Ishikawa (cell line): ENCODE measurements around the gene MBNL3.

ENCODE experiments used
- CEBPB ChIP-seq: IDR thresholded peaks from 2 replicates; pipeline ENCODE4 v1.6.1; 2012
- CREB1 ChIP-seq: IDR thresholded peaks from 2 replicates; pipeline ENCODE4 v1.6.1; 2012; ENCODE audit warnings: low read depth
- EGR1 ChIP-seq: IDR thresholded peaks from 2 replicates; pipeline ENCODE4 v1.6.1; 2012
- EP300 ChIP-seq: IDR thresholded peaks from 2 replicates; pipeline ENCODE4 v1.6.1; 2012; ENCODE audit warnings: borderline replicate concordance
- FOXM1 ChIP-seq: IDR thresholded peaks from 2 replicates; pipeline ENCODE4 v1.6.1; 2012; ENCODE audit warnings: low read depth, borderline replicate concordance
- NFIC ChIP-seq: IDR thresholded peaks from 2 replicates; pipeline ENCODE4 v1.6.1; 2012
- RAD21 ChIP-seq: IDR thresholded peaks from 2 replicates; pipeline ENCODE4 v1.6.1; 2012; ENCODE audit warnings: low read depth
- REST ChIP-seq: IDR thresholded peaks from 2 replicates; pipeline ENCODE4 v1.6.1; 2012; ENCODE audit warnings: low read depth, mild to moderate bottlenecking
- TAF1 ChIP-seq: IDR thresholded peaks from 2 replicates; pipeline ENCODE4 v1.6.1; 2012; ENCODE audit warnings: low read depth, mild to moderate bottlenecking
- TCF12 ChIP-seq: IDR thresholded peaks from 2 replicates; pipeline ENCODE4 v1.6.1; 2012; ENCODE audit warnings: low read depth
- TEAD4 ChIP-seq: IDR thresholded peaks from 2 replicates; pipeline ENCODE4 v1.6.1; 2012
- USF1 ChIP-seq: IDR thresholded peaks from 2 replicates; pipeline ENCODE4 v1.6.1; 2012
- YY1 ChIP-seq: IDR thresholded peaks from 2 replicates; pipeline ENCODE4 v1.6.1; 2012; ENCODE audit warnings: low read depth
- ZBTB7A ChIP-seq: IDR thresholded peaks from 2 replicates; pipeline ENCODE4 v1.6.1; 2012; ENCODE audit warnings: low read depth
- TF ChIP-seq, protein P1 (sequence below): IDR thresholded peaks from 2 replicates; pipeline ENCODE4 v1.6.1; 2012

The MBNL3 gene

DNA sequence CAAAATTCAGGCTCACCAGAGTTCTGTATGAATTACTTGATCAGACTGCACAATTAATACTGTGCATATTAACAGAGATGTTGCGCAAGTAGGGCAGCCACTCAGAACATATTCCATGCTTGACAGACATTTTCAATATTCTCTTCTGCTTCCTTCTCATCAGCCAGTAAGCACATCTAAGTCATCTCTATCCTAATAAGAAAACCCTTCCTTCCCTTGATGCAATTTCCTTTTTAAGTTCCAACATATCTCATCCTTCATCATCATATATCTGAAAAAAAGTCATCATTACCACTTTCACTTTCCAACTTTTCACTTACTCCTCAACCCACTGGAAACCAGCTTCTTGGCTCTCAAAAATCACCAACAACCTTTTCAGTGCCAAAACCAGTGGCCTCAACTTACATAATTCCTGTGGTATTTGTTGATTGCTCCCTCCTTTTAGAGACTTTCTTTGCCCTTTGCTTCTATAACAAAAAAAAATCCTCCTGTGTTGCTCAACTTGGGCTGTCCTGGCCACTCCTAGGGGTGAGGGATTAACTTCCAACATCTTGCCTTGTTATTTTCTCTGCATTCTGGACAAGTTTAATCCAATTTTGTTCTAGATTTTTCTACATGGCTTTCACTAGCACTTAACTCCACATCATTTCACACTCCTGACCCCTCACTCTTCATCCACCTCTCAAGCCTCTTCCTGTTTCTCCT is 14.1 kb downstream of the MBNL3 start:
- TF ChIP-seq CEBPB (peak; percentile 52; the same call in 1 of the 2 replicates), TAF1 (no peak)

DNA sequence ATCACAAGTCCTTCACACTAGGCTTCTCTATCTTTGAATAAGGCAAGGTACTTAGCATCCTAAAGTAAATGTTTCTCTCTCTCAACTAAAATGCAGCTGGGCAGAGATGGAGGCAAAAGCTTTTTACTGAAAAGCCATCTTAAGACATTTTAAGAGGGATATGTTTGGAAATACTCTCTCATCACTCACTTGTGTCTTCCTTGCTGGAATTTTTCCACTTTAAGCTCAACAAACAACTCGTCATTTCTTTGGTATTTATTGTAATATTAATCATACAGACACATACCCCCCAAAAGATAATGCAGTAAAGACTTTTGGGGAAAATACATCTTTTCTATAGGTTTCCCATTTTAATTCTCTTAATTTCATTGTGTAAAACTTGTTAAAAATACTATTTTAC is 16.4 kb downstream of the MBNL3 start:
- no peak for TF ChIP-seq TCF12
- no peak for TF ChIP-seq CREB1
- TF ChIP-seq USF1: no peak
- no peak for TF ChIP-seq TEAD4
- TF ChIP-seq RAD21: no peak
- TF ChIP-seq EGR1: no peak
- TF ChIP-seq REST: no peak
- TF ChIP-seq YY1: no peak
- TF ChIP-seq EP300: no peak
- no peak for TF ChIP-seq TAF1
- no peak for TF ChIP-seq FOXM1

- TF ChIP-seq NFIC (no peak), EGR1 (no peak)
- TF ChIP-seq, protein P1, sequence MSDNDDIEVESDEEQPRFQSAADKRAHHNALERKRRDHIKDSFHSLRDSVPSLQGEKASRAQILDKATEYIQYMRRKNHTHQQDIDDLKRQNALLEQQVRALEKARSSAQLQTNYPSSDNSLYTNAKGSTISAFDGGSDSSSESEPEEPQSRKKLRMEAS: no peak
Measured at GRCh38 chrX:132470831-132471230, 18.0 kb downstream of the MBNL3 start.

GRCh38 chrX:132470179-132470578 is 18.7 kb downstream of the MBNL3 start:
- TF ChIP-seq CREB1: no peak
- TF ChIP-seq, protein P1: no peak
- no peak for TF ChIP-seq ZBTB7A
- no peak for TF ChIP-seq TCF12
- no peak for TF ChIP-seq NFIC
- TF ChIP-seq CEBPB: no peak
- no peak for TF ChIP-seq TAF1
- TF ChIP-seq RAD21: no peak
- TF ChIP-seq FOXM1: no peak
- no peak for TF ChIP-seq REST
- no peak for TF ChIP-seq EP300
- TF ChIP-seq TEAD4: no peak
- TF ChIP-seq USF1: no peak
- no peak for TF ChIP-seq EGR1
- no peak for TF ChIP-seq YY1

DNA sequence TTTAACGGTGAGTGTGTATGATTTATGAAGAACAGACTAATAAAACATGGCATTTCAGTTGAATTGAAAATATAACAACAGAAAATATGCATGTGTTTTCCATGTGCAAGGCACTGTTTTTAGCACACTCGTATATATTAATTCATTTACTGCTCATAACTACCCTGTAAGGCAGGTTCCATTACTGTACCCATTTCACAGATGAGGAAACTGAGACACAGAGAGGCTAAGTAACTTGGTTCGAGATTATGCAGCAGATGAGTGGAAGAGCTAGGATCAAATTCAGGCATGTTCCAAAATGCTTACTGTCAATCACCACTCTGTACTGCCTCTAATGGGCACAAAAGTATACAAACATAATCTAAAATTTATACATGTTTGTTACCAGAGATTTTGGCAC is 20.4 kb downstream of the MBNL3 start:
- TF ChIP-seq TAF1 (no peak), NFIC (no peak), YY1 (no peak), FOXM1 (no peak), EGR1 (no peak), ZBTB7A (no peak), TEAD4 (no peak), RAD21 (no peak), USF1 (no peak), TCF12 (no peak)
- TF ChIP-seq, protein P1: no peak

DNA sequence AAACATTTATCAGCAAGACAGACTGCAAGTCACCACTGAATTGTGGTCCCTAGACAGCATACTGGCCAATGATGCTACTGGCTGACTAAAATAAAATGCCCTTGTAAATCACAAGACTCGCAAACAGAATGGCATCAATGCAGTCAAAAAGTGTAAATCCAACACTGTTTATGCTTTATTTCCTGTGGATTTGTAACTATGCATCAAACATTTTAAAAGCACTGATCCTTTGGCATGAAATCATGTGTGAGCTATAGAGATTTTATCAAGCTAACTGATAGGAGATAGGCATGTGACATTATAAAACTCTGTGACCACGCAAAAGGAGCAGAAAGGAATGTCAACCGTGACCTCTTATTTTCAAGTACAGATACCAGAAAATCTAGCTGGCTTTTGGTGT is 20.8 kb downstream of the MBNL3 start:
- no peak for TF ChIP-seq EGR1
- no peak for TF ChIP-seq ZBTB7A
- TF ChIP-seq REST: no peak
- TF ChIP-seq YY1: no peak
- TF ChIP-seq FOXM1: no peak
- TF ChIP-seq RAD21: no peak
- TF ChIP-seq, protein P1: no peak
- no peak for TF ChIP-seq EP300
- no peak for TF ChIP-seq CEBPB
- no peak for TF ChIP-seq USF1
- no peak for TF ChIP-seq TCF12
- no peak for TF ChIP-seq TAF1
- TF ChIP-seq NFIC: no peak
- TF ChIP-seq CREB1: no peak
- no peak for TF ChIP-seq TEAD4
